Measurements from ENCODE around the gene TMCO4.

TMCO4 gene

DNA sequence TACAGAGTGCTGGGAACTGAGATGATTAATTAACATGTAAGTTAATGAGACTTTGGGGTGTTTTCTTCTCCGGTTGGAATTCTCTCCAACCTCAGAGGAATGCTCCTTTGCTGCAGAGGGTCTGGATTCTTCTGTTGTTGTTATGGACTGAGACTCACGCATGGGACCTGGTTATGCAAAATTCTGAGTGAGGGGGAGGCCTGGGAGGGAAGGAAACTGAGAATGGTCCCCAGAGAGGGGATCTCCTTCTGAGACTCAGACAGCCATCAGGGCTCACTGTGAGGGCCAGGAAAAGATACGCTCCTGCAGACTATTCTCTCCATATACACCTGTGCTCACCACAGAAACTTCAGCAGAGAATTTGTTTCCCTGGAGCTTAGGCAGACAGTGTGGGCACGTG lies 78.7 kb downstream of the TMCO4 start:
- Histone ChIP-seq H2AFZ (ENCODE audit: insufficient read depth, low read length, poor library complexity) (no peak overlapping the region), H3K36me3 (ENCODE audit: control insufficient read depth in 1 of 2, insufficient read depth in 2 of 2, low read length in 2 of 2) (no peaks in the 10 kb centered on the region), H3K27ac (ENCODE audit: low read depth, low read length) (no peak overlapping the region), H4K8ac (ENCODE audit: low read depth, low read length) (no peak overlapping the region), H2BK12ac (ENCODE audit: low read length) (no peak overlapping the region), H4K12ac (ENCODE audit: low read depth, low read length) (no peak overlapping the region), H3K4ac (ENCODE audit: low read depth, low read length) (no peak overlapping the region), H2AK5ac (ENCODE audit: low read length) (no peak overlapping the region), H2BK5ac (ENCODE audit: low read depth, low read length, poor library complexity) (no peak overlapping the region), H3K9ac (ENCODE audit: low read length) (no peak overlapping the region), H3K27me3 (ENCODE audit: insufficient read depth, low read length) (no peaks in the 10 kb centered on the region), H4K91ac (ENCODE audit: low read depth, low read length) (no peak overlapping the region), H3K79me2 (ENCODE audit: control insufficient read depth, insufficient read depth, low read length, poor library complexity) (no peaks in the 10 kb centered on the region), H3K79me1 (ENCODE audit: low read length) (no peaks in the 10 kb centered on the region), H3K4me1 (ENCODE audit: control insufficient read depth in 1 of 2, insufficient read depth in 2 of 2, low read length in 2 of 2) (peaks cover 7 to 12% of the 10 kb centered on the region in 2 experiments), H3K4me2 (ENCODE audit: low read length) (no peak overlapping the region), H3K14ac (ENCODE audit: low read length) (no peak overlapping the region), H3K9me3 (ENCODE audit: insufficient read depth, low read depth, low read length) (peaks cover 2% of the 10 kb centered on the region), H3K23ac (ENCODE audit: low read length) (no peak overlapping the region), H3K18ac (ENCODE audit: low read length) (no peak overlapping the region), H2BK120ac (ENCODE audit: insufficient read depth, low read length, poor library complexity) (no peak overlapping the region), H3K4me3 (ENCODE audit: low read depth, low read length) (no peak overlapping the region)
- no CpG with 5 or more reads among the region's 4 CpGs for WGBS (ENCODE audit: extremely low coverage, insufficient coverage, insufficient read length)
- DNase-seq, result no peak

DNA sequence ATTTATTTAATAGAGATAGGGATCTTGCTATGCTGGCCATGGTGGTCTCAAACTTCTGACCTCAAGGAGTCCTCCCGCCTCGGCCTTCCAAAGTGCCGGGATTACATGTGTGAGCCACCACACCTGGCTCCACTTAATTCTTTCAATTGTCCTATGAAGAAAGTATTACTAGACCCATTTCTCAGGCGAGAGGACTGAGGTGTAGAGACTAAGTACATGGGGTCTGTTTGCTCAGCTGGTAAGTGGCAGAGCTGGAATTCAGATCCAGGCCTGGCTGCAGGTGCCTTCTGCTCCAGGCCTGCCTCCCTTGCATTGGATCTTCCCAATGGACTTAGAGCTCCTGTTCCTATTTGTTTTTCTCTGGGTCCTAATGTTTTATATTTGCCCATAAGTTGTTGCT lies 79.5 kb downstream of the TMCO4 start:
- Histone ChIP-seq H2AFZ (ENCODE audit: insufficient read depth, low read length, poor library complexity) (no peak overlapping the region), H3K79me1 (ENCODE audit: low read length) (no peaks in the 10 kb centered on the region), H3K14ac (ENCODE audit: low read length) (no peak overlapping the region), H4K12ac (ENCODE audit: low read depth, low read length) (no peak overlapping the region), H3K4me2 (ENCODE audit: low read length) (no peak overlapping the region), H3K9ac (ENCODE audit: low read length) (no peak overlapping the region), H2BK5ac (ENCODE audit: low read depth, low read length, poor library complexity) (no peak overlapping the region), H3K27ac (ENCODE audit: low read depth, low read length) (no peak overlapping the region), H3K4me1 (ENCODE audit: control insufficient read depth in 1 of 2, insufficient read depth in 2 of 2, low read length in 2 of 2) (peaks cover 7 to 12% of the 10 kb centered on the region in 2 experiments), H3K18ac (ENCODE audit: low read length) (no peak overlapping the region), H2BK12ac (ENCODE audit: low read length) (no peak overlapping the region), H2AK5ac (ENCODE audit: low read length) (no peak overlapping the region), H3K79me2 (ENCODE audit: control insufficient read depth, insufficient read depth, low read length, poor library complexity) (no peaks in the 10 kb centered on the region), H4K91ac (ENCODE audit: low read depth, low read length) (no peak overlapping the region), H2BK120ac (ENCODE audit: insufficient read depth, low read length, poor library complexity) (no peak overlapping the region), H3K27me3 (ENCODE audit: insufficient read depth, low read length) (no peaks in the 10 kb centered on the region), H3K4me3 (ENCODE audit: low read depth, low read length) (no peak overlapping the region), H3K9me3 (ENCODE audit: insufficient read depth, low read depth, low read length) (no peaks in the 10 kb centered on the region), H4K8ac (ENCODE audit: low read depth, low read length) (no peak overlapping the region), H3K4ac (ENCODE audit: low read depth, low read length) (no peak overlapping the region), H3K23ac (ENCODE audit: low read length) (no peak overlapping the region), H3K36me3 (ENCODE audit: control insufficient read depth in 1 of 2, insufficient read depth in 2 of 2, low read length in 2 of 2) (no peaks in the 10 kb centered on the region)
- DNase-seq, result no peak
- WGBS (ENCODE audit: extremely low coverage, insufficient coverage, insufficient read length), result no CpG with 5 or more reads among the region's 4 CpGs

DNA sequence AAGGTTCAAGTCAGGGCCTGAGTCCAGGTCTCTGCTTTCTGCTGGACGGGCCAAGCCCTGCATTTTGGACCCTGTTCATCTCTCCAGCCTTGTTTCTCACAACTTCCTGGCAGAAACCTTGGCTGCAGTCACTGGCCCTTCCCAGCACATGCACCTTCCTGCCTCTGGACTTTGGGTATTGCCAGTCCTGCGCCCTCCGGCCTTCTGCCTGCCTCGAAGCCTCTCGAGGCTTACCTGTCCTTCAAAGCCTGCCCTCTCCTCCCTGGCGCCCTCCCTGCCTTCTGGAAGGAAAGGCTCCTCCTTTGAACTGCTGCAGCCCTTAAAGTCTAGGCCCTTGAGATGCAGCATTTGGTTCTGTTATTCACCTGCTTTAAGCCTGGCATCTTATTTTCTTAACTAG lies 82.2 kb downstream of the TMCO4 start:
- no peak overlapping the region for H3K4me3 ChIP-seq (ENCODE audit: low read depth, low read length)
- H4K12ac ChIP-seq (ENCODE audit: low read depth, low read length), result no peak overlapping the region
- no peak overlapping the region for H2BK5ac ChIP-seq (ENCODE audit: low read depth, low read length, poor library complexity)
- no peak overlapping the region for H4K8ac ChIP-seq (ENCODE audit: low read depth, low read length)
- no peak overlapping the region for H2AK5ac ChIP-seq (ENCODE audit: low read length)
- WGBS (ENCODE audit: extremely low coverage, insufficient coverage, insufficient read length), result no CpG with 5 or more reads among the region's 6 CpGs
- no peaks in the 10 kb centered on the region for H3K36me3 ChIP-seq (ENCODE audit: control insufficient read depth in 1 of 2, insufficient read depth in 2 of 2, low read length in 2 of 2)
- no peak overlapping the region for H3K18ac ChIP-seq (ENCODE audit: low read length)
- H2BK120ac ChIP-seq (ENCODE audit: insufficient read depth, low read length, poor library complexity), result no peak overlapping the region
- no peak for DNase-seq
- no peak overlapping the region for H3K9ac ChIP-seq (ENCODE audit: low read length)
- no peak overlapping the region for H3K23ac ChIP-seq (ENCODE audit: low read length)
- H3K27ac ChIP-seq (ENCODE audit: low read depth, low read length), result no peak overlapping the region
- H3K79me2 ChIP-seq (ENCODE audit: control insufficient read depth, insufficient read depth, low read length, poor library complexity), result no peaks in the 10 kb centered on the region
- H3K4me1 ChIP-seq (ENCODE audit: control insufficient read depth in 1 of 2, insufficient read depth in 2 of 2, low read length in 2 of 2), result no peaks in the 10 kb centered on the region
- no peak overlapping the region for H3K14ac ChIP-seq (ENCODE audit: low read length)
- no peaks in the 10 kb centered on the region for H3K27me3 ChIP-seq (ENCODE audit: insufficient read depth, low read length)
- H3K4me2 ChIP-seq (ENCODE audit: low read length), result no peak overlapping the region
- H2AFZ ChIP-seq (ENCODE audit: insufficient read depth, low read length, poor library complexity), result no peak overlapping the region
- no peak overlapping the region for H4K91ac ChIP-seq (ENCODE audit: low read depth, low read length)
- H3K4ac ChIP-seq (ENCODE audit: low read depth, low read length), result no peak overlapping the region
- no peaks in the 10 kb centered on the region for H3K79me1 ChIP-seq (ENCODE audit: low read length)
- H2BK12ac ChIP-seq (ENCODE audit: low read length), result no peak overlapping the region
- no peaks in the 10 kb centered on the region for H3K9me3 ChIP-seq (ENCODE audit: insufficient read depth, low read depth, low read length)

DNA sequence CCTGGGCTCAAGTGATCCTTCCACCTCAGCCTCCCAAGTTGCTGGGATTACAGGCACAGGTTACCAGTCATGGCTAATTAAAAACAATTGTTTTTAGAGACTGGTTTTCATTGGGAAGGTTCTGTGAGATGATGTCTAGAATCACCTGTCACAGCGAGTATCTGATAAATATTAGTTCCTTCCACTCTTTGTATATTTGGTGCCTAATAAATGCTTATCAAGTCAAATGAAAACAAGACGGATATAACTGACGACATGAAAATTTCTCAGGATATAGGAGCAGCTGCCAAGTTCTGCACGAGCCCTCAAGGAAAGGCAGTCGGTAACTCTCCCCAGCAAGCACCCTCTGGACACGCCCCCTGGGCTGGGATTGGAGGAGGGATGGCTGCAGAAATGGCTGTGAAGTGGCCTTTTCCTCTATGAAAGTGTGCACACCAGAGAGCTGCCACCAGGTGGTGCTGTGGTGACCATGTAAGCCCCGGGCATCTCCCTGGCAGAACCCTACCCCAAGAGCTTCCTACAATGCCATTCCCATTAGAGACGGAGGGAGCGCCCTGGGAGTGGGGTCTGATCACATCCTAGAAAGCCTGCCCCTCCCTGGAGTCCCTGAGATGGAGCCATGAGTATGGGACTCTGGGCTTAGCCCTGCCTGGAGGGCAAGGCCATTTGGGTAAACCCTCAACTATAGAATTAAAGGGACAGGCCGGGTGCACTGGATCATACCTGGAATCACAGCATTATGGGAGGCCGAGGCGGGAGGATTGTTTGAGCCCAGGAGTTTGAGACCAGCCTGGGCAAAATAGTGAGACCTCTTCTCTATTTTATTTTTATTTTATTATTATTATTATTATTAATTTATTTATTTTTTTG lies 84.1 kb downstream of the TMCO4 start:
- Histone ChIP-seq H3K79me1 (ENCODE audit: low read length) (no peaks in the 10 kb centered on the region), H2AFZ (ENCODE audit: insufficient read depth, low read length, poor library complexity) (no peak overlapping the region), H3K4ac (ENCODE audit: low read depth, low read length) (no peak overlapping the region), H3K79me2 (ENCODE audit: control insufficient read depth, insufficient read depth, low read length, poor library complexity) (no peaks in the 10 kb centered on the region), H4K12ac (ENCODE audit: low read depth, low read length) (no peak overlapping the region), H3K36me3 (ENCODE audit: control insufficient read depth in 1 of 2, insufficient read depth in 2 of 2, low read length in 2 of 2) (no peaks in the 10 kb centered on the region), H4K8ac (ENCODE audit: low read depth, low read length) (no peak overlapping the region), H3K9me3 (ENCODE audit: insufficient read depth, low read depth, low read length) (no peaks in the 10 kb centered on the region), H3K4me1 (ENCODE audit: control insufficient read depth in 1 of 2, insufficient read depth in 2 of 2, low read length in 2 of 2) (no peaks in the 10 kb centered on the region), H2AK5ac (ENCODE audit: low read length) (no peak overlapping the region), H3K27ac (ENCODE audit: low read depth, low read length) (no peak overlapping the region), H2BK5ac (ENCODE audit: low read depth, low read length, poor library complexity) (no peak overlapping the region), H3K23ac (ENCODE audit: low read length) (no peak overlapping the region), H3K14ac (ENCODE audit: low read length) (no peak overlapping the region), H4K91ac (ENCODE audit: low read depth, low read length) (no peak overlapping the region), H3K4me2 (ENCODE audit: low read length) (no peak overlapping the region), H3K4me3 (ENCODE audit: low read depth, low read length) (no peak overlapping the region), H2BK120ac (ENCODE audit: insufficient read depth, low read length, poor library complexity) (no peak overlapping the region), H3K9ac (ENCODE audit: low read length) (no peak overlapping the region), H2BK12ac (ENCODE audit: low read length) (no peak overlapping the region), H3K27me3 (ENCODE audit: insufficient read depth, low read length) (no peaks in the 10 kb centered on the region), H3K18ac (ENCODE audit: low read length) (no peak overlapping the region)
- DNase-seq, result peak; percentile 94 to 98
- WGBS (ENCODE audit: extremely low coverage, insufficient coverage, insufficient read length), result no CpG with 5 or more reads among the region's 12 CpGs
